WI38 (cell line): Measurements from ENCODE around the gene POU3F2.

Source experiments
- H3K4me3 ChIP-seq: 2 replicates; pipeline ENCODE4 v1.5.1; 2011; ENCODE audit warnings: low read depth, mild to moderate bottlenecking, control low read depth, low read length
- CTCF ChIP-seq: IDR thresholded peaks from 2 replicates; pipeline ENCODE4 v1.5.1; 2012; ENCODE audit warnings: low read depth, mild to moderate bottlenecking, control low read depth, low read length

Gene POU3F2

GRCh38 chr6:98840996-98841513 is 6.7 kb downstream of the POU3F2 start:
- TF ChIP-seq CTCF, result no peak
- H3K4me3 ChIP-seq, result no peak overlapping the region

GRCh38 chr6:98841621-98842341 is 7.4 kb downstream of the POU3F2 start:
- no peak for TF ChIP-seq CTCF
- no peak overlapping the region for H3K4me3 ChIP-seq

GRCh38 chr6:98842342-98843180 is 8.2 kb downstream of the POU3F2 start:
- H3K4me3 ChIP-seq, result no peak overlapping the region
- TF ChIP-seq CTCF, result no peak

- TF ChIP-seq CTCF, result no peak
These were observed 9.2 kb downstream of the POU3F2 start for GRCh38 chr6:98843271-98844243.

GRCh38 chr6:98844244-98845210 is 10.2 kb downstream of the POU3F2 start:
- no peak for TF ChIP-seq CTCF
- peak overlapping the region; percentile 34 for H3K4me3 ChIP-seq

More at GRCh38 chr6:98843271-98844243, 9.2 kb downstream of the POU3F2 start:
- H3K4me3 ChIP-seq, result no peak overlapping the region
